GM12874 (cell line): ENCODE data around the gene ZNF512B.

Experiments
- CTCF ChIP-seq: IDR thresholded peaks from 2 replicates; pipeline ENCODE4 v1.5.1; 2011; ENCODE audit warnings: low read depth, mild to moderate bottlenecking, control low read depth, low read length, moderate library complexity; ENCODE audit not compliant: insufficient read depth

ZNF512B gene

GRCh38 chr20:63931735-63932134, 38.0 kb downstream of the ZNF512B start:
- no peak for TF ChIP-seq CTCF

GRCh38 chr20:63930971-63931553, 38.7 kb downstream of the ZNF512B start:
- TF ChIP-seq CTCF = no peak

GRCh38 chr20:63929071-63929470, 40.7 kb downstream of the ZNF512B start:
- TF ChIP-seq CTCF = no peak

GRCh38 chr20:63926298-63926697, 43.4 kb downstream of the ZNF512B start:
- no peak for TF ChIP-seq CTCF

GRCh38 chr20:63924241-63924640, 45.5 kb downstream of the ZNF512B start:
- TF ChIP-seq CTCF = no peak

- no peak for TF ChIP-seq CTCF
Observed at GRCh38 chr20:63923651-63924050, 46.1 kb downstream of the ZNF512B start.

GRCh38 chr20:63920226-63920625, 49.5 kb downstream of the ZNF512B start:
- TF ChIP-seq CTCF = no peak
